Brain microvascular endothelial cell (primary cell): ENCODE measurements around the gene TANC1.

ENCODE experiments used
- DNase-seq: peaks from one replicate; pipeline ENCODE4 v3.0.0-alpha.2; 2020
- H3K27ac ChIP-seq: fragments of 250-450 bp; sonication (Bioruptor Pico); 2 replicates; pipeline ENCODE4 v1.5.1; 2020; ENCODE audit warnings: mild to moderate bottlenecking, moderate library complexity
- H3K27me3 ChIP-seq: fragments of 250-450 bp; sonication (Bioruptor Pico); replicated peaks from 2 replicates; pipeline ENCODE4 v1.5.1; 2020; ENCODE audit warnings: mild to moderate bottlenecking
- H3K36me3 ChIP-seq: fragments of 250-450 bp; sonication (Bioruptor Pico); replicated peaks from 2 replicates; pipeline ENCODE4 v1.5.1; 2020; ENCODE audit warnings: mild to moderate bottlenecking
- H3K4me3 ChIP-seq: 2 replicates; pipeline ENCODE4 v1.5.1; 2011; ENCODE audit warnings: low read depth, mild to moderate bottlenecking, control low read depth, low read length, moderate library complexity
- CTCF ChIP-seq: IDR thresholded peaks from 2 replicates; pipeline ENCODE4 v1.5.1; 2011; ENCODE audit warnings: low read depth, mild to moderate bottlenecking, moderate library complexity, low read length, control low read depth, inconsistent platforms; ENCODE audit errors: missing control alignments
- in situ Hi-C: cut with HindIII; loops from 2 replicates; pipeline ENCODE4 v1.10.0; 2017; ENCODE audit warnings: low sequenced_read_pairs, low pct_ligation_motif_present

The TANC1 gene

GRCh38 chr2:158935617-158936016 lies 32.8 kb upstream of the TANC1 start:
- no peaks in the 10 kb centered on the region for H3K27me3 ChIP-seq
- no peak for DNase-seq
- TF ChIP-seq CTCF, result no peak
- no peak overlapping the region for H3K4me3 ChIP-seq
- H3K36me3 ChIP-seq, result no peaks in the 10 kb centered on the region
- H3K27ac ChIP-seq, result no peak overlapping the region
- in situ Hi-C loops, result no loop called here

GRCh38 chr2:158936978-158937377 lies 31.5 kb upstream of the TANC1 start:
- H3K27ac ChIP-seq, result no peak overlapping the region
- no peaks in the 10 kb centered on the region for H3K36me3 ChIP-seq
- H3K4me3 ChIP-seq, result no peak overlapping the region
- peak; percentile 81 for DNase-seq
- in situ Hi-C loops, result no loop called here
- no peak for TF ChIP-seq CTCF
- H3K27me3 ChIP-seq, result no peaks in the 10 kb centered on the region

GRCh38 chr2:158940356-158940755 lies 28.1 kb upstream of the TANC1 start:
- no peak for DNase-seq
- Histone ChIP-seq H3K4me3 (no peak overlapping the region), H3K27me3 (no peaks in the 10 kb centered on the region), H3K36me3 (no peaks in the 10 kb centered on the region), H3K27ac (no peak overlapping the region)
- TF ChIP-seq CTCF, result no peak
- in situ Hi-C loops, result no loop called here

- Histone ChIP-seq H3K27me3 (no peaks in the 10 kb centered on the region), H3K4me3 (no peak overlapping the region), H3K36me3 (no peaks in the 10 kb centered on the region), H3K27ac (no peak overlapping the region)
- no peak for TF ChIP-seq CTCF
- in situ Hi-C loops, result no loop called here
- DNase-seq, result no peak
Measured at GRCh38 chr2:158943973-158944372, 24.5 kb upstream of the TANC1 start.

- H3K27ac ChIP-seq, result no peak overlapping the region
- no peaks in the 10 kb centered on the region for H3K36me3 ChIP-seq
- no peak for DNase-seq
- no peaks in the 10 kb centered on the region for H3K27me3 ChIP-seq
- no peak overlapping the region for H3K4me3 ChIP-seq
- in situ Hi-C loops, result no loop called here
- no peak for TF ChIP-seq CTCF
Measured at GRCh38 chr2:158948964-158949699, 19.3 kb upstream of the TANC1 start.

- no peaks in the 10 kb centered on the region for H3K36me3 ChIP-seq
- in situ Hi-C loops, result loop anchor here (25.0 kb wide), 1 partner anchor 109 kb away; no protein-coding TSS in a partner anchor
- H3K27me3 ChIP-seq, result no peaks in the 10 kb centered on the region
- DNase-seq, result peak; percentile 71
- peak overlapping the region; percentile 84 for H3K27ac ChIP-seq
- TF ChIP-seq CTCF, result no peak
- H3K4me3 ChIP-seq, result no peak overlapping the region
Measured at GRCh38 chr2:158953454-158953853, 15.0 kb upstream of the TANC1 start.
